Activated naive CD4-positive, alpha-beta T cell treated with anti-CD3 and anti-CD28 coated beads, Interleukin-2, amount 50 U/mL, for 24 hours (primary cell): ENCODE measurements around the gene RTN3.
"Not testable (repeated sequence)": the region's sequence is repeated elsewhere in the genome, so short reads cannot be mapped to it uniquely, and the experiment has no call there.

Experiments
- H3K27ac Mint-ChIP-seq: one replicate; pipeline ENCODE4 v1.8.0; 2021; ENCODE audit warnings: mild to moderate bottlenecking, mixed read lengths
- H3K27me3 Mint-ChIP-seq: one replicate; pipeline ENCODE4 v1.8.0; 2021; ENCODE audit warnings: mixed read lengths
- H3K36me3 Mint-ChIP-seq: one replicate; pipeline ENCODE4 v1.8.0; 2021; ENCODE audit warnings: mixed read lengths
- H3K4me1 Mint-ChIP-seq: one replicate; pipeline ENCODE4 v1.8.0; 2021; ENCODE audit warnings: mixed read lengths
- H3K4me3 Mint-ChIP-seq: one replicate; pipeline ENCODE4 v1.8.0; 2021; ENCODE audit warnings: mild to moderate bottlenecking, mixed read lengths
- H3K9me3 Mint-ChIP-seq: one replicate; pipeline ENCODE4 v1.8.0; 2021; ENCODE audit warnings: mixed read lengths

The RTN3 gene

DNA sequence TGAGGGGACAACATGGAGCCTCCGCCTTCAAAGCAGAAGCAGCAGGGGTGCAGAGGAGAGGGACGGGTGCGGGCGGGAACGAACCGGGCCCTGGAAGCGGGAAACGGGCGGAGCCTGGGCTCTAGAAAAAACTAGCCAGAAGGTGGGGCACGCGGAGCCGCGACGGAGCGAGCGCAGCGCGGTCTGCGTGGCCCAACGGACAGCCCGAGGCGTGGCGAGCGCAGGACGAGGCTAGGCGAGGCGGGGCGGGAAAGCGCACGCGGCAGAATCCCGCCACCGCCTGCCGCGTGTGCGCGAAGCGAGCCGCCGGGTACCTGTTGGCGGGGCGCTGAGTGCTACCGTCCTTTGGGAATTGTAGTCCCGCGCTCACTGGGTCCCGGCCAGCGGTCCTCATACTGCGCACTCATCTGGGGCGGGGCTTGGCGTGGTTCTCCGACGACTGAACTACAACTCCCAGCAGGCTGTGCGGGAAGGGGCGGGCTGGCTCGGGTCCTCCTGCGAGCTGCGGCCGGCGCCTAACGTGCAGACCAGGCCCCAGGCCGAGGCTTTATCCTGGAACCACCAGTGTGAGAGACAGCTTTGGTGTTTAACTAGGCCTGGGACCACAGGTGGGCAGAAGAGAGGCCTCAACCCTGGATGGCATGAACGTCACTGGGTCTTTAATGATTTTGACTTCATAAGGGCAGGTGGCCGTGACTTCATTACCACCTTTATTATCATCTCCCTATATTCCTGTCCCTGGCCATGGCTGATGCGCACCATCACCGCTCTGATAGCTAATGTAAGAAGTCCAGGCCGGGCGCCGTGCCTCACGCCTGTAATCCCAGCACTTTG, 9.8 kb upstream of the RTN3 start, which contains the start of gene ATL3:
Gene ATL3 (minus strand): TSS at position 55 of the 834 bp plus-strand sequence. CDS start 41 bp downstream, at position 14.
- peaks cover 32% of the 10 kb centered on the region for H3K4me1 Mint-ChIP-seq
- peak within 1 kb of the TSS; percentile 84 for H3K4me3 Mint-ChIP-seq
- peak within 1 kb of the TSS; percentile 77 for H3K27ac Mint-ChIP-seq
- H3K36me3 Mint-ChIP-seq = peaks cover 2% of the 10 kb centered on the region
- H3K9me3 Mint-ChIP-seq = no peaks in the 10 kb centered on the region
- H3K27me3 Mint-ChIP-seq = no peaks in the 10 kb centered on the region

DNA sequence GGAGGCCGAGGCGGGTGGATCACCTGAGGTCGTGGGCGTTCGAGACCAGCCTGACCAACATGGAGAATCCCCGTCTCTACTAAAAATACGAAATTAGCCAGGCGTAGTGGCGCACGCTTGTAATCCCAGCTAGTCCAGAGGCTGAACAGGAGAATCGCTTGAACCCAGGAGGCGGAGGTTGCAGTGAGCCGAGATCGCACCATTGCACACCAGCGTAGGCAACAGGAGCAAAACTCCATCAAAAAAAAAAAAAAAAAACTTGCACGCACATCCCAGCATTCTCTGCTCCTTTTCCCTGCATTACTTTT, 9.2 kb upstream of the RTN3 start:
- no peaks in the 10 kb centered on the region for H3K9me3 Mint-ChIP-seq
- H3K4me3 Mint-ChIP-seq = peak overlapping the region; percentile 78
- H3K36me3 Mint-ChIP-seq = peaks cover 2% of the 10 kb centered on the region
- no peak overlapping the region for H3K27ac Mint-ChIP-seq
- no peaks in the 10 kb centered on the region for H3K27me3 Mint-ChIP-seq
- H3K4me1 Mint-ChIP-seq = peaks cover 32% of the 10 kb centered on the region

DNA sequence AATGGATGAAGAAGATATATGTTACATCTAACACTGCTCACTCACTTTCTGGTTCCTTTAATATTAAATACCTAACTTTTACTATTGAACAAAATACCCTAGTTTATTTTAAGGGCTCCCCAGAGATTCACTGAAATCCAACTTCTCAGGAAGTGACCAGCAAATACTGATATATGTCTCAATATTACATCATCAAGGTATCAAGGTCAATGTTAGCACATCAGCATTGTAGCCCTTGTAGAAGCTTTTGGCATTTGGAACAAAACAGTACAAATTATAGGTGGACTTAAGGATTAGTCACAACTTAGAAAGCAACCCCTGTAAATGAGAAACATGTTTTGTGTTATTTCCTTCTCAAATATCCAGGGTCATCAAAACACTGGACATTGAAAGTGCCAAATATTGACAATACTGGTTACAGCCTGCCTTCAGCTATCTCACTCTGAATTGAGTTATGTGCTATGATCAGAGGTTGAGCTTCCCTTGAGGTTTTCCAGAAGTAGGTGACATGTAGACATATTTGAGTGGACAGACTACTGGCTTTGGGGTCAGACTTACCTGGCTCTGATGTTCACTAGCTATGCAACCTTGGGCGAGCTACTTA, 8.3 kb upstream of the RTN3 start:
- H3K36me3 Mint-ChIP-seq = peaks cover 2% of the 10 kb centered on the region
- H3K9me3 Mint-ChIP-seq = no peaks in the 10 kb centered on the region
- H3K4me3 Mint-ChIP-seq = peak overlapping the region; percentile 49
- H3K27ac Mint-ChIP-seq = peak overlapping the region; percentile 56
- H3K27me3 Mint-ChIP-seq = no peaks in the 10 kb centered on the region
- peaks cover 27% of the 10 kb centered on the region for H3K4me1 Mint-ChIP-seq

DNA sequence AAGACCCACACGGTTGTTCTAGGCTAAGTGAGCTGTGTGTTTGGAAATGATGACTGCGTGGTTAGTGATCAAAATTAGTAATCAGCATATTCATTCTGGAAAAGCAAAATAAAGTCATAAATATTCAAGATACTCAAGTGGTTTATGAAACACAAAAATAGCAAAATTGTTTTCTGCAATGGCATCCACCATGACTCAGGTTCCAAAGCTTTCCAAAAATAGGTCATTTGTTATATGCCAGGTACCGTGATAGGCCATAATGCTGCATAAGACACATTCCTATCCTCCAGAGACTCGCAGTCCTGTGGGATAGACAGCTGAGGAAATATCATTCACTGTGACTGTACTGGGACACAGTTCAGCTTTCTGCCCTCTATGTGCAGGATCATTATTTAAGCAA, 7.7 kb upstream of the RTN3 start:
- H3K36me3 Mint-ChIP-seq = no peaks in the 10 kb centered on the region
- no peaks in the 10 kb centered on the region for H3K27me3 Mint-ChIP-seq
- no peaks in the 10 kb centered on the region for H3K9me3 Mint-ChIP-seq
- H3K4me3 Mint-ChIP-seq = no peak overlapping the region
- H3K27ac Mint-ChIP-seq = no peak overlapping the region
- peaks cover 22% of the 10 kb centered on the region for H3K4me1 Mint-ChIP-seq

DNA sequence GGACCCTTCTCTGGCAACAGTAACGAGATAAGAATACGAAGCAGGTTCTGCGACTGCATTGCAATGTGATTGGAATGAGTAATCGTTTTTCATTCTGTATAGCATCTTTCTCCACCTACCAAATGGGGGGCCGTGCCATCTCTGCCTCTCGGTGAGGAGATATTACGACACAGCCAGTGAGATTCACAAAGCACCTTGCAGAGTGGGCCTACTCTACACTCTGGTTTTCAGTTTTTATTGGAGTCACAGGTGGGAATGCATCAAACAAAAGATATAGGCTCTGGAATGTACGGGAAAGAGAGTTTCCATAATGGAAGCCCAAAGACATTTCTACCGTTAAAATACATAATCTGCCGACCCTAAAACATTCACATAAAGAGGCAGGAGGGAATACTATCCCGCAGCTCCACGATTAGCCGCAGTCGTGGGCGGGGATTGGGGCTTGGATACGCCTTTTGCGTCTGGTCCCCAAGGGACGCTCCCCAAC, 423 bp upstream of the RTN3 start:
- no peaks in the 10 kb centered on the region for H3K9me3 Mint-ChIP-seq
- peak overlapping the region; percentile 94 for H3K4me3 Mint-ChIP-seq
- H3K27me3 Mint-ChIP-seq = no peaks in the 10 kb centered on the region
- no peaks in the 10 kb centered on the region for H3K36me3 Mint-ChIP-seq
- H3K4me1 Mint-ChIP-seq = peaks cover 29% of the 10 kb centered on the region
- peak overlapping the region; percentile 89 for H3K27ac Mint-ChIP-seq

DNA sequence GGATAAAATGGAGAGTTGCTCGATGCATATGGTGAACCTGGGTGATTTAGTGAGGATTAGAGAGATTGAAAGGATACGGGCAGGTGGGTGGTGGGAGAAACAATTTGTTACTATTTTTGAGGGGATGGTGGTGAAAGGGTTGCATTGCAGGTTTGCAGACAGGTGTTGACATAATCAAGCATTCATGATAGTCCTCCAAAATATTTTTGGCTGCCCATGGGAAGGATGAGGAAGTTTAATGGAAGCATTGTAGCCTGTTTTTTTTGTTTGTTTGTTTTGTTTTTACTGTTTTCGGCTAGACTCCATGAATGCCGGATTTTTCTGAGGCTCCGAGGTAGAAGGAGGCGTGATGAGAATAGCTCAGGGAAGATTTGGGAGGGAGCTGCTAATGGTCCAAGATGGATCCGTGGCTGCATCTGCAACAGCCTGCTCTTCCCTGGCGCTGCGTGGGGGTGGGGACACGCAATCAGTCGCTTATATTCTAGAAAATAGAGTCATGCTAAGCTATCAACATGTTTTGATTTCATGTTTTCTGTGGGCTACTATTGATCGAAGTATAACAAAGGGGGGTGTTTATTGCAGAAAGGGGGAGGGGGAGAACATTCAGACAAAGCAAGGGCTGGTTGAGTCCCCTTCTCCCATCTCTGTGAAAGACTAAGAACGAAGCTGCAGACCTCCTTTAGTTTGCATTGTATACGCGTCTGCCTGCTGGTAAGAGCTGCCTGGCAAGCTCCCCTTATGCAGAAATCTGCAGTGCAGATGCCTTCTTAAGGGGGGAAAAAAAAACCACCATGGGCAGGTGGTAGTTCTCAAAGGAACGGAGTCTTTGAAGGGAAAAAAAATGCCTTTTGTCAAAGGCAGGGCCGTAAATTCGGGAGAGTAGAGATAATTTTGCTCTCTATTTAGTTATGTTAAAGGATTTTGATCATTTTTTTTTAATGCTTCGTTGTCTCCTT, 1.0 kb downstream of the RTN3 start:
- H3K36me3 Mint-ChIP-seq = no peaks in the 10 kb centered on the region
- no peaks in the 10 kb centered on the region for H3K27me3 Mint-ChIP-seq
- peak overlapping the region; percentile 94 for H3K4me3 Mint-ChIP-seq
- H3K27ac Mint-ChIP-seq = peak overlapping the region; percentile 85
- peaks cover 29% of the 10 kb centered on the region for H3K4me1 Mint-ChIP-seq
- no peaks in the 10 kb centered on the region for H3K9me3 Mint-ChIP-seq

DNA sequence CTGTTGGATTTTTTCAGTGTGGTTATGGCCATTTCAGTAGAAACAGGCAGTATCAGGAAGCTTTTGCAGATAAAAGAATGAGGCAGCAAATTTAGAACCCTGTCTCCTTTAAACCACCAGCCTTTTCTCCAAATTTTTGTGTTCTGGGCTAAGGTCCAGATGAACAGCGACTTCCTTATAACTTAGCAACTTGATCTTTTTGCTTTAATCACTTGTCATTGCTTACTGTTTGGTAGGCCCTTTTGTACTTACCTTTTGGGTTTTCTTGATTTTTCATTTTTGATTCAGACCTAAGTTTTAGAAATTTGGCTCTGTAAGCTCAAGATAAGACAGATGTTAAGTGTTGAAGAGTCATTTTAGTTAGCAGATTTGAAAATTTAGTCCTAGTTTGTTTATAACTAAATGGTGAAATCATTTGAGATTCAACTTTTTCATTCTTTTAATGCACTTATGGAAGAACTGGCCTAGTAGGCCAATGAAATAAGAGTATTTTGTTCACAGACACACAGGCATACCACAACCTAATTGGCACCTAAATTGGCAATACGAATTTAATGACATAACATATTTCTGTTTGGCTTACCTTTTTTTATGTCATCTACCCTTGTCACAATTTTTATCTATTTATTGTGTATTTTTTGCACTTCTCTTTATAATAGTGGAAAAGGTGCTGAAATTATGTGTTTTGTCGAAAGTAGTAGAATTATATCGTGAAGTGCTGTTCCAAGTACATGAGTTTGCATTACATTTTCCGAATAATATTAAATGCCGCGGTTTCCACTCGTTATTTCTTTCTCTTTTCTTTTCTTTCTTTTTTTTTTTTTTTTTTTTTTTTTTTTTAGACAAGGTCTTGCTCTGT, 2.1 kb downstream of the RTN3 start:
- Mint-ChIP-seq H3K27me3 (no peaks in the 10 kb centered on the region), H3K4me1 (peaks cover 35% of the 10 kb centered on the region), H3K27ac (peak overlapping the region; percentile 17), H3K4me3 (peak overlapping the region; percentile 94), H3K36me3 (no peaks in the 10 kb centered on the region), H3K9me3 (no peaks in the 10 kb centered on the region)

DNA sequence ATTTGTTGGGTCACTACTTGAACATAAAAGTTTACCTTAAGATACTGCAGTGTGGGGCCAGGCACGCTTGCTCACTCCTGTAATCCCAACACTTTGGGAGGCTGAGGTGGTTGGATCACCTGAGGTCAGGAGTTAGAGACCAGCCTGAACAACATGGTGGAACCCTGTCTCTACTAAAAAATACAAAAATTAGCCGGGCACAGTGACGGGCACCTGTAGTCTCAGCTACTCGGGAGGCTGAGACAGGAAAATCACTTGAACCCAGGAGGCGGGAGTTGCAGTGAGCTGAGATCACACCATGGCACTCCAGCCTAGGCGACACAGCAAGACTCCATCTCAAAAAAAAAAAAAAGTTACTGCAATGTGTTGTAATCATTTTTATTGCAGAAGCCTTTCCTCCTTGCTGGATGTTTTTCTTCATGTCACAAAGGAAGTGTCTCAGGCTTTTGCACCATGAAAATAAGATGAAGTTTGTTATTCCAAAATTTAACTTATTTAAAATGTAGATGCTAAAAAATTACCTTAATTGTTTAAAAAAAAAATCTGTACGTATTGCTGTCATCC, 3.9 kb downstream of the RTN3 start:
- peaks cover 49% of the 10 kb centered on the region for H3K4me1 Mint-ChIP-seq
- H3K27ac Mint-ChIP-seq, H3K27me3 Mint-ChIP-seq: not testable (repeated sequence)

DNA sequence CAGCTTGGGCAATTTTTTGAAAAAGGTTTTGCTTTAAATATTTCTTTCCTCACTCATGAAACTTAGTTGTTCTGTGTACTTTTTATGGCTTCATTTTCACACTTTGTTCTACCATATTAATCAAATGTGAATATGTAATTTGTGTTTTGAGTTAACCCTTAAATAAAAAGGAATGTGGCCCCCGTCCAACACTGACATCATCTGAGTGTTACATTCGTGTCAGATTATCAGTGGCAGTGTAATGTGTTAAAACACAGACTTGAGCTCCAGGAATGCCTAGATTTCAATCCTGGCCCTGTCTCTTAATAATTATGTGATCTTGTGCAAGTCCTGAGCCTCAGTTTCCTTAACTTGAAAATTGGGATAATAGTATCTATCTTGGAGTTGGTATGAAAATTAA, 5.6 kb downstream of the RTN3 start:
- Mint-ChIP-seq H3K9me3 (no peaks in the 10 kb centered on the region), H3K27ac (no peak overlapping the region), H3K36me3 (no peaks in the 10 kb centered on the region), H3K4me3 (no peak overlapping the region), H3K27me3 (no peaks in the 10 kb centered on the region), H3K4me1 (peaks cover 39% of the 10 kb centered on the region)

More for the DNA sequence above, 3.9 kb downstream of the RTN3 start:
- not testable (repeated sequence) for H3K4me3 Mint-ChIP-seq, H3K36me3 Mint-ChIP-seq, H3K9me3 Mint-ChIP-seq

DNA sequence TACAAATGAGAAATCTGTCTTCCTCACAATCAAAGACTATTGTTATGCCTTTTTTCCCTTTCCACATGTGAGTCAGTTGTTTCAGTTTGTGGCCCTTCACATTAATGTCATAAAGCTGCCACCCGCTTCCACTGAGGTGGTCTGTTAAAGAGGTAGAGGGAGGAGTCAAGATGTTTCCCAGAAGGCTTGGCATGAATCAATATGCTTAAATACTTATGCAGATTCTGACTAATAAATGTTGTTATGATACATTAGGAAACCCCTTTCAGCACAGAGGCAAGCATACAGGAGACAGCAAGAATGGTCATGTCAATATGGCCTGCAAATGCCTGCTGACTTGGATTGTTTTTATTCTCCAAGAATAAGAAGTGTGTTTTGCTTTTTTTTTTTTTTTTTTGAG, 6.5 kb downstream of the RTN3 start:
- Mint-ChIP-seq H3K27me3 (no peaks in the 10 kb centered on the region), H3K27ac (peak overlapping the region; percentile 24), H3K36me3 (no peaks in the 10 kb centered on the region), H3K9me3 (no peaks in the 10 kb centered on the region), H3K4me1 (peaks cover 29% of the 10 kb centered on the region), H3K4me3 (no peak overlapping the region)

DNA sequence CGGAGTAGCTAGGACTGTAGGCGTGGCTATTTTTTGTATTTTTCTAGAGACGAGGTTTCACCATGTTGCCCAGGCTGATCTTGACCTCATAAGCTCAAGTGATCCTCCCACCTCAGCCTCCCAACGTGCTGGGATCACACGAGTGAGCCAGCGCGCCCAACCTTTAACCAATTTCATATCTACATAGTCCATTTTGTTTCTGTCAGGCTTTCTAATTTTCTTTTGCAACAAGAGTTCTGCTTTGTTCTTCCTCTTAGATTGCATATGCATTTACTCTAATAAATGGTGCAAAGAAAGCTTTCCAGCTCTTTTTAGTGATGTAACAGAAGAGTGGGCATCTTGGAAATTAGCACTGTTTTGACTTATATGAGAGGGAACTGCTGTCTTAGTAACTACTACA, 13.3 kb downstream of the RTN3 start:
- Mint-ChIP-seq H3K4me3 (no peak overlapping the region), H3K4me1 (peaks cover 12% of the 10 kb centered on the region), H3K27ac (no peak overlapping the region), H3K36me3 (peaks cover 8% of the 10 kb centered on the region), H3K27me3 (no peaks in the 10 kb centered on the region), H3K9me3 (no peaks in the 10 kb centered on the region)

DNA sequence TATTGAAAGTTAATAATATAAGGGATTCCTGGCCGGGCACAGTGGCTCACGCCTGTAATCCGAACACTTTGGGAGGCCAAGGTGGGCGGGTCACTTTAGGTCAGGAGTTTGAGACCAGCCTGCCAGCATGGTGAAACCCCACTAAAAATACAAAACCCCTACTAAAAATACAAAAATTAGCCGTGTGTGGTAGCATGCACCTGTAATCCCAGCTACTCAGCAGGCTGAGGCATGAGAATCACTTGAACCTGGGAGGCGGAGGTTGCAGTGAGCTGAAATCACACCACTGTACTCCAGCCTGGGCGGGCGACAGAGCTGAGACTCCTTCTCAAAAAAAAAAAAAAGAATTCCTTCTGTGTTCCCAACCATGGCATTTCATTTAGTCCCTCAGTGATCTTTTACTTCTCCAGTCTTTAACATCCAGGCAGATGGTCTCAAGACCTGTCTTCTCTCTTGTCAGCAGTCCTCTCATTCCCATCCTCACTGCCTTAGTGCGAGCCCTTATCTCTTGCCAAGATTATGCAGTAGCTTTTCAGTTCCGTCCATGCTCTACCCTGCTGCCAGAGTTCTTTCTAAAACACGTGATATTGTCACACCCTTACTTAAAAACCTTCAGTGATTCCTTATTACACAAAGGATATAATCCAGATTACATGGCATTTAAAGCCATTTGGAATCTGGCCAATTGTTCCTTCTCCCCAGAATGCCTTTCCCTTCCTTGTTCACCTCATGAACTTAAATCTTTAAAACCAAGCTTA, 17.9 kb downstream of the RTN3 start:
- H3K4me1 Mint-ChIP-seq = peaks cover 18% of the 10 kb centered on the region
- H3K27me3 Mint-ChIP-seq = no peaks in the 10 kb centered on the region
- no peak overlapping the region for H3K4me3 Mint-ChIP-seq
- H3K27ac Mint-ChIP-seq = no peak overlapping the region
- H3K9me3 Mint-ChIP-seq = no peaks in the 10 kb centered on the region
- H3K36me3 Mint-ChIP-seq = peaks cover 10% of the 10 kb centered on the region

DNA sequence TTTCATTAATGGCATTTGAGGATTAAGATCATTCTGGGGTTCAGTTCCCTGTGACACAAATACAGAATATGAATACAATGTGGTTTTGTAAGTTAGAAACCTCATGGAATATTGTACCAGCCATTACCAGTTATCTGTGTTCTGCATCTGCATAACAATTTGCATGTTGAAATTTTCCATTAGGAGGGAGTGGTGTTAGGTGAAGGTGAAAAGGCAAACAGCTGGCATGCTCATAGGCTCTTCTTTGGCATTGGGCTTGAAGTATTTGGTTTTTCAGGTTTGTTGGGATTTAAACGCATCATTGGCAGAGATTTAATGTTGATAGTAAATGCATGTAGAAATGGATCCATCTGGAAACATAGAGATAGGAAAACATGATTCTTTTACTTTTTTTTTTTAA, 18.6 kb downstream of the RTN3 start:
- H3K27me3 Mint-ChIP-seq = no peaks in the 10 kb centered on the region
- no peak overlapping the region for H3K27ac Mint-ChIP-seq
- peaks cover 22% of the 10 kb centered on the region for H3K4me1 Mint-ChIP-seq

DNA sequence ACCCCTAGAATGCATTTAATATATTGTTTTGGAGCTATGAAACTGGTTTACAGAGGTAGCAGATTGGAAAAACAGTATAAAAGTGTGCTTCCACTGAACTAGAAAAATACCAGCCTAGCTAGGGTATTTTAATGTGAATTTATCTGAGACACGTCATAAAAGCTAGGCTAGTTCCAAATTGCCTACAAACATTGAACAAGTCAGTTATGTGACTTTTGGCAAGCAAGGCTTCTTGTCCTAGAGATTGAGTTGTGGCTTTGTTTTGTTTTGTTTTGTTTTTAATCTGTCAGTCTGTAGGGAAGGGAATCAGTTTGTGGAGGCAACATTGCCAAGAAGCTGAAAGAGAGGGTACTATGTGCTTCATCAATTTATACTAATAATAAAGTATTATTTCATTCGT, 24.2 kb downstream of the RTN3 start:
- Mint-ChIP-seq H3K27me3 (no peaks in the 10 kb centered on the region), H3K27ac (no peak overlapping the region), H3K9me3 (no peaks in the 10 kb centered on the region), H3K36me3 (peaks cover 4% of the 10 kb centered on the region), H3K4me3 (no peak overlapping the region), H3K4me1 (peaks cover 16% of the 10 kb centered on the region)

More for the DNA sequence above, 18.6 kb downstream of the RTN3 start:
- Mint-ChIP-seq H3K4me3 (no peak overlapping the region), H3K9me3 (no peaks in the 10 kb centered on the region), H3K36me3 (peaks cover 12% of the 10 kb centered on the region)
